HG02870 (cell line): ENCODE data around the gene ORM2.
"Not testable (repeated sequence)": the region's sequence is repeated elsewhere in the genome, so short reads cannot be mapped to it uniquely, and the experiment has no call there.

ENCODE experiments used
- ATAC-seq: cut with Tn5 transposase; IDR thresholded peaks from one replicate; pipeline ENCODE4 v1.9.1; 2021; ENCODE audit warnings: mild to moderate bottlenecking, moderate library complexity; ENCODE audit not compliant: unreplicated experiment

ORM2 gene

DNA sequence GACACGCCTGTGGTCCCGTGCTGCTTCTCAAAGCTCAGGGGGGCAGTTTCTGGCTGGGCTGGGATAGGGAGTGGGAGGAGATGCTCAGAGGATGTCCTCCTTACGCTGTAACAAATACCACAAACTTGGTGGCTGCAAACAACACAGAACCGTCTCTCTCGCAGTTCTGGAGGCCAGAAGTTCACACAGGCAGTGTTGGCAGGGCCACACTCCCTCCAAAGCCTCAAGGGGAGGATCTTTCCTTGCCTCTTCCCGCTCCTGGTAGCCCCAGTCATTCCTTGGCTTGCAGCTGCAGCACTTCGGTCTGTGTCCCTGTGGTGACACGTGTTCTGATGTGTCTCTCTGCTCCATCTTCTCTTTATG lies 17.2 kb upstream of the ORM2 start:
- ATAC-seq, result no peak

DNA sequence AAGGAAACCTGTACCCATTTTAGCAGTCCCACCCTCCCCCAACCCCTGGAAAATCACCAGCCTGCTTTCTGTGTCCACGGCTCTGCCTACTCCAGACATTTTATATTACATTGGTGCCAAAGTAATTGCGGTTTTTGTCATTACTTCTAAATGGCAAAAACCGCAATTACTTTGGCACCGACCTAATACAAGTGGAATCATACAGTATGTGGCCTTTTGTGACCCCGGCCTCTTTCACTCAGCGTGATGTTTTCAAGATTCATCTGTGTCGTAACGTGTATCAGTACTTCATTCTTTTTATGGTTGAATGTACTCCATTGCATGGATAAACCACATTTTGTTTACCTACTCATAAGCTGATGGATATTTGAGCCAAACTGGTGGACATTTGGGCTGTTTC lies 16.5 kb upstream of the ORM2 start:
- no peak for ATAC-seq

DNA sequence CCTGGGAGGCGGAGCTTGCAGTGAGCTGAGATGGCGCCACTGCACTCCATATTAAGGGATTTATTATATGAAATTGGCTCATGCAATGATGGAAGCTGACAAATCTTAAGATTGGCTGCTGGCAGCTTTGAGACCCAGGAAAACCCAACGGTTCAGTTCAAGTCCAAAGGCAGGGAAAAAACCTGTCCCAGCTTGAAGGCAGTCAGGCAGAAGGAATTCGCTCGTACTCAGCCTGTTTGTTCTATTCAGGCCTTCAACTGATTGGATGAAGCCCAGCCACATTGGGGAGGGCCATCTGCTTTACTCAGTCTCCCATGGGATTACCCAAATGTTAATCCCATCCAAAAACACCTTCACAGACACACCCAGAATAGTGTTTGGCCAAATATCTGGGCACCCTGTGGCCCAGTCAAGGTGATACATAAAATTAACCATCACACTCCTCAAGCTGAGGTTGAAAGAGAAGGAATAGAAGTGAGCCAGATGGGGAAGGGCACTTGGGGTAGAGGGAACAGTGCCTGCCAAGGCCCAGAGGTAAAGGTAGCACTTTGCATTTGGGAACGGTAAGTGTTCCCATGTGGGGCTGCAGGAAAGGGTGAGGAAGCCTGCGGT lies 15.3 kb upstream of the ORM2 start:
- ATAC-seq, result no peak

DNA sequence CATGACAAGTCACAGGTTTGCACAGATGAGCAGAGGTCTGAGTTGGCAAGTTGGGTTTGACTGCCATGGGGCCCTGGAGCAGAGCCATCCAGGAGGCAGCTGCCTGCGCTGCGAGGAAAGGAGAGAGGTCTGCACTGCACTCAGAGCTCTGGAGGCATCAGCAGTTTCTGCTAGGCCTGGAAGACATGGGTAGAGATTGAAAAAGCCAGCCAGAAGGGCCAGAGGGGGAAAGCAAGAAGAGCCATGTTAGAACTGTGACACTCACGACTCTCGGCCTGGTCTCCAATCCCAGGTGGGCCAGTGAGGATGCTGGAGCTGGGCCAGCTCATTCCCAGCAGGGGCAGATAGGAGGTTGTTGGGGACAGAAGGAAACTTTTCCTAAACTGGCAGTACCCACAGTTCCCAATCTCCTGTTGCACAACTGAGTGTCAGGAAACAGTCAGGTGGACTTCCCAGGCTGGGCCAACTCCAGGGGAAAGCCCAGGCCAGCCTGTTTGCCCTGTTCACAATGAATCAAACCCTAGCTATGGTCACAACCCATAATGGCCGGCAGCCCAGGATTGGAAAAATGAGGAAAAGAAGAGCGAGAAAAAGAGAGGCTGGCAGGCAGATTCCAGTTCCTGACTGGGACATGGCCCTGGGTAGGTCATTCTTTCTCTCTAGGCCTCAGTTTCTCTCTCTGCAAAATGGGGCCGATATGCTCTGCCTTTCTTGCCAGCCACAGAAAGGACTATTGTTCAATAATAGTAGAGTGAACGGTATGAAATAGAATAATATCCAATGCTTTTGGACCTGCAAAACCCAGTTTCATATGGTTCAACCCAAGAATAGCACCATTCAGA lies 14.6 kb upstream of the ORM2 start:
- no peak for ATAC-seq

- ATAC-seq, result no peak
These were observed 13.8 kb upstream of the ORM2 start for GRCh38 chr9:114315723-114316363.

GRCh38 chr9:114316605-114317230 lies 13.0 kb upstream of the ORM2 start:
- ATAC-seq, result no peak

DNA sequence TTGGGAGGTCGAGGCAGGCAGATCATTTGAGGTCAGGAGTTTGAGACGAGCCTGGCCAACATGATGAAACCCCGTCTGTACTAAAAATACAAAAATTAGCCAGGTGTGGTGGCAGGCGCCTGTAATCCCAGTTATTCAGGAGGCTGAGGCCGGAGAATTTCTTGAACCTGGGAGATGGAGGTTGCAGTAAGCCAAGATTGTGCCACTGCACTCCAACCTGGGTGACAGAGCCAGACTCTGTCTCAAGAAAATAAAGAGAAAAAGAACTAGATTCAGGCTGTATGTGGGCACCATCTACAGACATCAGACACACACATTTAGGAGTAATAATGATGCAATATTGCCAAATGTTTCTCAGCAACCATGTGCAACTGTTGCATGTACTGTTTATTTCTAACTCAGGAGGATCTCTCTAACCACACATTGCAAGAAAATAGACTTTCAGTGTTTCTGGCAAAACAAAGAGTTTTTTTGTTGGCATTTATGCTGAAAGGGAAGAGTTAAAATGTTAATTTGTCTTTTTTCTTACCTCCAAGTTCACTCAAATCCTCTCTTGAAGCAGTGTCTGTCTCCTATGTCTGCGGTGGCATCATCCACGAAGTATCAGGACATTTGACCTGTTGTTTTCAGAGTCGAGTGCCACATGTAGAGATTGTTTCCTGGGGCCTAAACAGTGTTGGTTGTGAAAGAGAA lies 11.9 kb upstream of the ORM2 start:
- no peak for ATAC-seq

DNA sequence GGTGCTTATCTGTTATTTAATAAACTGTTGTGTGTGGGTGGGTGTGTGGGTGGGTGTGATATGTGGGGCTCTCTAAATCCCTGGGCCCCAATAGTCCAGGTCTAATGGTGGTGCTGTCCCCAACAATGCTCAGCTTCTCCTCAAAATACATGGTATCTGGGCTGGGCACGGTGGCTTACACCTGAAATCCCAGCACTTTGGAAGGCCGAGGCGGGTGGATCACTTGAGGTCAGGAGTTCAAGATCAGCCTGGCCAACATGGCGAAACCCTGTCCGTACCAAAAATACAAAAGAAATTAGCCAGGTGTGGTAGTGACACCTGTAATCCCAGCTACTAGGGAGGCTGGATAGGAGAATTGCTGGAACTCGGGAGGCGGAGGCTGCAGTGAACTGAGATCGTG lies 11.3 kb upstream of the ORM2 start:
- ATAC-seq, result no peak

DNA sequence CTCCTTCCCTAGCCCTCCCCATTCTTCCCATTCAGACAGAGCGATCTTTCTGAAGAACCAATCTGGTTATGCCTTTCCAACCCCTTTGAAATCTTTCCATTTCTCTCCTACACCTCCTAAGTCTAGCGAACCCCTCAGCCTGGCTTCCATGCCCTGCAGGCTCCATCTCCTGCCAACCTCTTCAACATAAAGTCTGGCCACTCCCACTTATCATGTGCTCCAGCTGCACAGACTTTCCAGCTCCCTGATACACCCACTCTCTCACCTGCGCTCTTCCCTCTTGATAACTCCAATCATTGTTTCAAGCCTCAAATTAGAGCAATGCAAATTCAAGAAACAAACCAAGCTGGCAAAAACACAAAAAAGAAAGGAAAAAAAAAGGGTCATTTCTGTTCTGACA lies 10.5 kb upstream of the ORM2 start:
- ATAC-seq, result no peak

DNA sequence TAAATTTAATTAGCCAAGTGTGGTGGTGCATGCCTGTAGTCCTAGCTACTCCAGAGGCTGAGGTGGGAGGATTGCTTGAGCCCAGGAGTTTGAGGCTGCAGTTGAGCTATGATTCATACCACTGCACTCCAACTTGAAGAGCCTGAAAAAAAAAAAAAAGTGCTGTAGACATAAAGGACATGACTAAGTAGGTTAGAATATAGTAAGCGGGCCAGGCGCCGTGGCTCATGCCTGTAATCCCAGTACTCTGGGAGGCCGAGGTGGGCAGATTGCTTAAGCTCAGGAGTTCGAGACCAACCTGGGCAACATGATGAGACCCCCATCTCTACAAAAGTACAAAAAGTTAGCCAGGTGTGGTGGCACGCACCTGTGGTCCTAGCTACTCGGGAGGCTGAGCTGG lies 9.0 kb upstream of the ORM2 start:
- ATAC-seq, result not testable (repeated sequence)

- no peak for ATAC-seq
These were observed 7.9 kb upstream of the ORM2 start for GRCh38 chr9:114321759-114322158.

- ATAC-seq, result not testable (repeated sequence)
These were observed 7.4 kb upstream of the ORM2 start for GRCh38 chr9:114322160-114322818.

GRCh38 chr9:114322831-114323531 lies 6.7 kb upstream of the ORM2 start, which contains the start of gene ORM1:
TSS of gene ORM1 (plus strand) at chr9:114323098. CDS start at chr9:114323134, 36 bp downstream.
- not testable (repeated sequence) for ATAC-seq

- ATAC-seq, result not testable (repeated sequence)
These were observed 5.8 kb upstream of the ORM2 start for GRCh38 chr9:114323849-114324248.

GRCh38 chr9:114324492-114324891 lies 5.2 kb upstream of the ORM2 start:
- ATAC-seq, result no peak

DNA sequence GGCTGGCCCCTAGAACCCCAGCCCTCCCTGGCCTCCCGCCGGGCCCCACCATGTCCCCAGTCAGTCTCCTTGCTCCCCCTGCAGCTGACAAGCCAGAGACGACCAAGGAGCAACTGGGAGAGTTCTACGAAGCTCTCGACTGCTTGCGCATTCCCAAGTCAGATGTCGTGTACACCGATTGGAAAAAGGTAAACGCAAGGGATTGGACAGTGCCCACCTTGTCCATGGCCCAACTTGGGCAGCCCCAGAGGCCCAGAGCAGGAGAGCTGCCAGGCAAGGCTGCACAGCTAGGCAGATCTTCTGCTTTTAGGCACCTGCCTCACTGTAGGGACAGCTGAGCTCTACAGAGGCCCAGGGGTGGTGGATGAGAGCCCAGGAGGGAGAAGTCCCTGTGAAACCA lies 4.7 kb upstream of the ORM2 start:
- not testable (repeated sequence) for ATAC-seq

DNA sequence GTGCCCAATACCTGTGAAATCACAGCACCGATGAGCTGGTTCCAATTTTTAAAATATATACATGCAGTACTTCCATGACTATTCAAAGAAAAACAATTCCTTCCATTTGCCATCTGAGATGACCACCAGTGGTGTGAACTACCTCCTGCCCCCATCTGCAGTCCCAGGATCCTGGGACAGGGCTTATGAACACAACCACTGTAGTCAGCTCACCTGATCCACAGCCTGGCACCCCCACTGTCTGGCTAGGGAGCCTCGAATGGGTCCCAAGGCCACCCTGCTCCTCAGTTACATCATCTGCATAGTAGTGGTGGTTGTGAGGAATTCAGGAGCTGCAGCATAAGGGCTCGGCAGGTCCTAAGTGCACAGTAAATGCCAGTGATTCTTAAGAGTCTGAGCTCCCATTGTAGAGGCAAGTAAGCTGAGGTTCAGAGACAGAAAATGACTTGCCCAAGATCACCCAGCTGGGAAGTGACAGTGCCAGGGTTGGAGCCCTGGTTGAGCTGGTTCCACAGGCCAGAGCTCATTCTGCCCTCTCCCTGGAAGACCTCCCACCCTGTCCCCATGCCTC lies 3.9 kb upstream of the ORM2 start:
- ATAC-seq, result not testable (repeated sequence)

- ATAC-seq, result no peak
These were observed 1.9 kb upstream of the ORM2 start for GRCh38 chr9:114327749-114328148.

GRCh38 chr9:114328357-114328820 lies 1.3 kb upstream of the ORM2 start:
- not testable (repeated sequence) for ATAC-seq
